Choroid plexus epithelial cell (primary cell): ENCODE results near the gene MYH9.

Source experiments
- DNase-seq: peaks from one replicate; pipeline ENCODE4 v3.0.0-alpha.2; 2010; ENCODE audit warnings: low read depth
- H3K4me3 ChIP-seq: 2 replicates; pipeline ENCODE4 v1.5.1; 2011; ENCODE audit warnings: low read depth, mild to moderate bottlenecking, control low read depth, low read length, moderate library complexity
- TF ChIP-seq, protein P1 (sequence below): conservative IDR thresholded peaks from 2 replicates; pipeline ENCODE4 v1.5.1; 2011; ENCODE audit warnings: low read depth, mild to moderate bottlenecking, control low read depth, inconsistent platforms, low read length, moderate library complexity

MYH9 gene

DNA sequence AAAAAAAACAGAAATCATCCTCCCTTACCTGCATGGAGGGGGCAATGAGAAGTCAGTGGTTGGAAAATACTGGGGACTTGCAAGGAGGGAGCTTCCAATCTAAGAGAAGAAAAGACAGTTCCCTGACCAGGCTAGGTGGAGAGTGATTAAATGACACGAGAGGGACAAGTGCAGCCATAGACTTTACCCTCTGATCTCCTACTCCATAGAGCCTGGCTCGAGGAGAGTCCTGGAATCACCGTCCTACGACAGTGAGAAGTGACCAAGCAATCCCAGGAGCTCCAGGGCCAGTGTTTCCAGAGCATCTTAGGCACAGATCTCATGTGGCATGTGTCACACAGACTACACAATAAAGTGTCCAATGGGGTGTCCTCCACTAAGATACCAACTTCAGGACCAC is 25.7 kb downstream of the MYH9 start:
- no peak for DNase-seq
- TF ChIP-seq, protein P1, sequence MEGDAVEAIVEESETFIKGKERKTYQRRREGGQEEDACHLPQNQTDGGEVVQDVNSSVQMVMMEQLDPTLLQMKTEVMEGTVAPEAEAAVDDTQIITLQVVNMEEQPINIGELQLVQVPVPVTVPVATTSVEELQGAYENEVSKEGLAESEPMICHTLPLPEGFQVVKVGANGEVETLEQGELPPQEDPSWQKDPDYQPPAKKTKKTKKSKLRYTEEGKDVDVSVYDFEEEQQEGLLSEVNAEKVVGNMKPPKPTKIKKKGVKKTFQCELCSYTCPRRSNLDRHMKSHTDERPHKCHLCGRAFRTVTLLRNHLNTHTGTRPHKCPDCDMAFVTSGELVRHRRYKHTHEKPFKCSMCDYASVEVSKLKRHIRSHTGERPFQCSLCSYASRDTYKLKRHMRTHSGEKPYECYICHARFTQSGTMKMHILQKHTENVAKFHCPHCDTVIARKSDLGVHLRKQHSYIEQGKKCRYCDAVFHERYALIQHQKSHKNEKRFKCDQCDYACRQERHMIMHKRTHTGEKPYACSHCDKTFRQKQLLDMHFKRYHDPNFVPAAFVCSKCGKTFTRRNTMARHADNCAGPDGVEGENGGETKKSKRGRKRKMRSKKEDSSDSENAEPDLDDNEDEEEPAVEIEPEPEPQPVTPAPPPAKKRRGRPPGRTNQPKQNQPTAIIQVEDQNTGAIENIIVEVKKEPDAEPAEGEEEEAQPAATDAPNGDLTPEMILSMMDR: no peak
- no peak overlapping the region for H3K4me3 ChIP-seq

DNA sequence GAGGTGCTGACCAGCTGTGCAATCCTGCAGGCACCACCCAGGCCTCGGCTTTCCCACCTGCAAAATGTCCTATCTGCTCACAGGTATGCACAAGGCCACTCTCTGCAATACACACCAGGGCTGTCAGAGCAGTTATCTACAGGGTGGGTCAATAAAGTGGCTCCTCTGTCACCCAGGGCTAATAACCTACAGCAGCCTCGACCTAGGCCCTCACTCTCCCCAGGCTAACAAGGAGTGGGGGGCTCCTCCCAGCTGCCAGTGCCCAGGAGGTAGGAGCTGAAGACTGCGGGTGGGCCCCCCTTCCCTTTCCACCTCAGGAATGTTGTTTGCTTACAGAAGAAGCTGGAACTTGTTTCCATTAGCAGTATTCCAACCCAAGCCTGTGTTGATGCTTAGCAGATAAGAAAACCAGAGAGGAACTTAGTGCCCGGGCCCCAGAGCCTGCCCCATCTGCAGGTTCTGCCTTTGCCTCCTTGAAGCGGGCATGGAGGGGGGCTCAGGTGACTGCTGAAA is 26.8 kb downstream of the MYH9 start:
- no peak overlapping the region for H3K4me3 ChIP-seq
- peak; percentile 67 for DNase-seq

DNA sequence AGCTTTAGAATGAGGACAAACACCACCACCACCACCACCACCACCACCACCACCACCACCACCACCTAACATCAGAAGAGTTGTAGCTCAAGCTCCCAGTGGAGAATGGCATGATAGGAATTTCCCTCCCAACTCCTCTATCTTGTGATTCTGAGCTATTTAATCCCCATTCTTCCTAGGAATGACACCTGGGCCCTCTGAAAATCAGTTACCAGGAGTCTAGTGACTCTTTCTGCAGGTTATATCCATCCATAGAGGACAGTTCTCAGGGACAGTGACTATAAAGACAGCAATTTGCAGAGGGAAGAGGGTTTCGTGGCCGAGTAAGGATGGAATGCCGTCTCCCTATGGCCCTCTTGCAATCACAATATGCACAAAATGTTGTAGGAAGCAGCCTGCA is 27.8 kb downstream of the MYH9 start:
- DNase-seq: peak; percentile 44
- TF ChIP-seq, protein P1: no peak
- H3K4me3 ChIP-seq: no peak overlapping the region

More for the DNA sequence above, 26.8 kb downstream of the MYH9 start:
- TF ChIP-seq, protein P1: no peak

DNA sequence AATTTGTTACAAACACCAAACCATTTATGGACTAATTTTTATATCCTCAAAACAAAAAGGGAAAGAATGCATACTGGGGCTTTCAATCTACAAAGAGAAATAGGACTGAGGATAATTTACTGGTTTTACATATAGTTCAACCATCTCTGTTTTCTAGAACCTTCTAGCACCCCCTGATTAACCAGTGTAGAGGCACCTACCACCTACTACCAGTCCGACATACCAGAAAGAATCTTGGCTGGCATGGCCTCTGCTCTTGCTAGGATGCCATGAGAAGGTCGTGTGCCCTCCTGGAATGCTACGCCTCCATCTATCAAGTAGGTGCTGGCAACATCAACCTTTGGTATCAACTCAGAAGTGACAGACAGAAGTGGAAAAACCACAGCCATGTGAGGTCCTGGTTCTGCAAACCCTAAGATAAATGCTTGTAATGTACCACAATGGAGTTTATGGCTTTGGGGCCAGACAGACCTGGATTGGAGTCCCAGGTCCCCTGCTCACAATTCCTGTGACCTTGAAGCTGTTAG is 28.2 kb downstream of the MYH9 start:
- DNase-seq: no peak
- H3K4me3 ChIP-seq: no peak overlapping the region
- TF ChIP-seq, protein P1: no peak

DNA sequence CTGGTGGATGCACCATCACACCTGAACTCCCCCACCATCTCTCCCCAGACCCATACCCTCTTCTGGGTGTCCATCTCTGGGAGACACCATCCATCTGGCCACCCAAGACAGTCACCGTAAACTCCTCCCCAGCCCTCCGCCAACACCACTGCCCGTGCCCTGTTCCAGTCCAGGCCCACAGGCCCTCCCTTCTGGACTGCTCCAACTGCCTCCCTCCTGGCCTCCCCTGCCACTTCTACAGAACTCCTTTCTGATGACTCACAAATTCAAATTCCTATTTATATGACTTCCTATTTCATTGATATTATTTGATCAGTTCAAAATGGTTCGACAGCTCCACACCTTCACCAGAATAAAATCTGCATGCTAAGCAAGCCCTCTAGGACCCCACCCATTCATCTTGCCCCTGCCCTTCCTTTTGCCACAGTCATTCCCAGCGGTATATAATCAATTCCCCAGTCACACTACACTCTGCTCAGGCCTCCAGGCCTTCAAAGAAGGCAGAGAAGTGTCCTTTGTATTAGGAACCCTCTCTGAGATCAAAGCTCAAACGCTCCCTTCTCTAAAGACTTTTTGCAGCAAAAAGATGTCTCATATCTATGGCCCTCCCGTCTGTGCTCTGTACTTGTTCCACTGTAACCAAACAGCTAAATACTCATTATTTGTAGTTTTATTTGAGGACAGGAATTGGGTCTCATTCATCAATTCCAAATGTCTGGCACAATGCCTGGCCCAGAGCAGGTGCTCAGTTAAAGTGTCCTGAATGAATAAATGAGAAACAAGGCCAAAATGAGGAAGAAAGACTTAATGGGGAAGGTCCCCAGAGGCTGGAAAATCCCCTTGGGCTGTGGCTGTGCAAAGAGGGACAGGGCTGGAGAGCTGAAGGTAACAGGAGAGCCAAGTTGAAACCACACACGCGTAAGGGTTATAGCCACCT is 29.0 kb downstream of the MYH9 start:
- TF ChIP-seq, protein P1: no peak
- DNase-seq: peak; percentile 44

DNA sequence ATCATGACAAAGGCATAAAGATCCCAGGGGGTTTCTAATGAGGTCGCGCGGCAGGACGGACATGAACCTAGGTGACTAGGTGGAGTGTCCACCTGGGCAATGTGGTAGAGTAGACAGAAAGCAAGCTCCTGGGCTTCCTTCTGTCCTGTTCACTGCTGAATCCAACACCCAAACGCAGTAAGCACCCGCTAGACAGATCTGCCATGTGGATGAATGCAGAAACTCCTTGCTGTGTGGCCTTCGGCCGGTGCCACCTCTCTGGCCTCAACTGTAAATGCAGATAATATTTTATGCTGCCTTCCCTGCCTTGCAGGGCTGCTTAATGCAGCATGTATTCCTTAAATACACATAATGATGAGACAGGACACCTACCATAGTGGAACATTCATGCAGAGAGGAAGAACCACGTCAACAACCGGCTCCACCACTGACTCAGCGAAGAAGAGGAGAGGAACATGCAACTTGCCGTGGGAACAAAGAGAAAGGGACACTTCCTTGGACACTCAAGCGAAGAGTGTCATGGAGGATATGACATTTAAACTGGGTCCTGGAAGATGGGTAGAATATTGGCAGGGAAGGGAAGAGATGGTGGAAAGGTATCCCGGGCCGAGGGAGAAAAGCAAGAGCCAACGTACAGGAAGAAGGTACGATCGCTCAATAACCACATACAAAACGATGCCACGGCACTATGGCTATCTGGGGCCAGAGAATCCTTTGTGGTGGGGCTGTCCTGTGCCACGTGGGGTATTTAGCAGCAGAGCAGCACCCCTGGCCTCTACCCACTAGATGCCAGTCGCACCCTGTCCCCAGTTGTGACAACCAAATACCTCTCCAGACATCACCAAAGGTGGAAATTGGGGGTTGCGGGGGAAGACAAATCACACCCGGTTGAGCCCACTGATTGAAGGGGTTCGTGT is 30.8 kb downstream of the MYH9 start:
- H3K4me3 ChIP-seq: no peak overlapping the region
- TF ChIP-seq, protein P1: no peak
- DNase-seq: peak; percentile 63

More for the DNA sequence above, 29.0 kb downstream of the MYH9 start:
- H3K4me3 ChIP-seq: no peak overlapping the region
